NCI-H2081 treated with DMSO at 0.1 percent for 48 hours (cell line): ENCODE measurements around the gene SHC3.

Experiments used
- DNase-seq: peaks from one replicate; lab custom pipeline; 2025; lab: John Stamatoyannopoulos, UW

The SHC3 gene

DNA sequence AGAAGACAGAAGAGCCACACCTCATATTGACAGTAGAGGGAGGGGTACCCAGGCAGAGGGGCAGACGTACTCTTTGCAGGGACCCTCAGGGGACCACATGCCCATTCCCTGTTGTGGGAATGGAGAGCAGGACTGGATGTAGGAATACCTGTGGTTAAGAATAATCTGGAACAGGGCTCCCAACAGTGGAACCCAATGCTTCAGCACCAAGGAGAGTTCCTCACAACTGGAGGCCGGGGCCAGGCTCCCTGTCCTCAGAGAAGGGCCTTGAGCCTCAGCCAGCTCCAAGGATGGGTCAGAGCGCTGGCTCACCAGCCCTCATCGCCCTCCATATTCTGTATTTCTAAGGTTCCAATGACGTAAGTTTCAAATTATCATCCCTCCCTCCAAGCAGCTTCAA, 7.4 kb upstream of the SHC3 start:
- DNase-seq = no peak

DNA sequence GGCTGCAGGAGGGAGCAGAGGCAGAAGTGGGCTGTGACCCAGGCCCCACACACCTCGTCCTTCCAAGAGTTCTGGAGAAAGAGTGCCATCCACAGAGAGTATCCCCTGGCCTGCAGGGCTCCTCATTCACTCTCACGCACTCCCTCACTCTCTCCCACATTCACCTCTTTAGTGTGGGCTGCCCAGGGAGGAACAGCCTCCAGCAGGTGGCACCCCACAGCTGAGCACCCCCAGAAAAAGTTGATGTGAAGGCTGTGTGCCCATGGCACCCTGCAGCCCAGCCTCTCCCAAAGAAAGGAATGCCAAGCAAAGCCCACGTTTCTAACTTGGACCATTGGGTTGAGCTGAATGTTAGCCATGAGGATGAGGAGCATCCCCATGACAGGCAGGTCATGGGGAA, 4.5 kb upstream of the SHC3 start:
- no peak for DNase-seq

DNA sequence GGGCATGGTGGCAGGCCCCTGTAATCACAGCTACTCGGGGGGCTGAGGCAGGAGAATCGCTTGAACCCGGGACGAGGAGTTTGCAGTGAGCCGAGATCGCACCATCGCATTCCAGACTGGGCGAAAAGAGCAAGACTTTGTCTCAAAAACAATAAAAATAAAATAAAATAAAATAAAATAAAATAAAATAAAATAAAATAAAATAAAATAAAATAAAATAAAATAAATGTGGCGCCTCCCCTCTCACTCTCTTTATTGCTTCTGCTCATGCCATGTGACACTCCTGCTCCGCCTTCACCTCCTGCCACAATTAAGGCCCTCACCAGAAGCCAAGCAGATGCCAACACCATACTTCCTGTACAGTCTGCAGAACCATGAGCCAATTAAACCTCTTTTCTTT, 3.8 kb upstream of the SHC3 start:
- no peak for DNase-seq

DNA sequence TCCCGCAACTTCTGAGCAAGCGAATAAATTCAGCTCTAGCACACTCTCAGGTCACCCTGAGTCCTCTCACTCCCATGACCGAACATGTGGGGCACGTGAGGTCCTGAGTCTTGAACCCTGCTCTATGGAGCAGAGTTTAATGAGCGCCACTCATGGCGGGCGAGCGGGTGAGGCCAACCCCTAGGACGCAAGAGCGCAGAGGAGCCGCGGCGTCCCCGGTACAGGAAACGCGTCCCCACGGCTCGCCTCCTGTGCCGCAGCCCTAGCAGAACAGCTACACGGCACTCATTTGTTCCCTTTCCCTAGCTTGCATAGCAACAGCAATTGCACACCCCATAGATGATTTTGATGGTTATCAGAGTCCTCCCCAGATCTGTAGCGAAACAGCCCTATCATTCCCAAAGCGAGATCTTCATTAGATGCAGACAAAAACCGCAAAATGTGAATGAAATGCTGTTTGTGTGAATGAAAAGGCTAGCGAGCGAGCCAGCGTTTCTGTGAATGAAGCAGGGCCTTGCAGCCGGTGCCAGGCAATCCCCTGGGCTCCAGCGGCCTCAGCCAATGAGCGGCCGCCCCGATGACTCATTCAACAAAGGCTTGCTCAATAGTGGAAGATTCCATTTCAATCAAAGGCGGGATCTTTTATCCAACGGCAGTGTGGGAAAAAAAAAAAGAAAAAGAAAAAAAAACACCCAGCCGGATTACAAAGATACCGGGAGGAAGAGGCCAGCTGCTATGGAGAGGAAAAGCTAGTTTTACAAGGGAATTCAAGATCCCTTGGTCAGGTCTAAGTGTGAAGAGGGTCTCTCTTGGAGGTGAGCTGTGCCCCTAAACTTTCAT, 1.5 kb upstream of the SHC3 start:
- peak; percentile 85 for DNase-seq

DNA sequence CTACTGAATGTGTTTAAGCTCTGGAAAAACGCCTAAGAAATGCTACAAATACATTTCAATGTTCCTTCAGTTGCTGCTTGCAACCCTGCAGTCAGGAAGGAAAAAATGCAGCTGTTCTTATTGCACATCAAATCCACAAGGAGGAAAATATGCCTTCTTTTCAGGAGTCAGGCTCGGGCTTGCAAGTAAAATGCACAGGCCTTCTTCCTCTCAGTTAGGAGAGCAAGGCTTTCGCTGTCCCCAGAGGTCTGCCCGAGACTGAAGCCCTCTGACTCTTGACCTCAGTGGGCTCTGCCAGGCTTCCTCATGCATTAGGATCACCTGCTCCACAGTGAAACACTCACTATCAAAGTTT, 899 bp upstream of the SHC3 start:
- DNase-seq = no peak

DNA sequence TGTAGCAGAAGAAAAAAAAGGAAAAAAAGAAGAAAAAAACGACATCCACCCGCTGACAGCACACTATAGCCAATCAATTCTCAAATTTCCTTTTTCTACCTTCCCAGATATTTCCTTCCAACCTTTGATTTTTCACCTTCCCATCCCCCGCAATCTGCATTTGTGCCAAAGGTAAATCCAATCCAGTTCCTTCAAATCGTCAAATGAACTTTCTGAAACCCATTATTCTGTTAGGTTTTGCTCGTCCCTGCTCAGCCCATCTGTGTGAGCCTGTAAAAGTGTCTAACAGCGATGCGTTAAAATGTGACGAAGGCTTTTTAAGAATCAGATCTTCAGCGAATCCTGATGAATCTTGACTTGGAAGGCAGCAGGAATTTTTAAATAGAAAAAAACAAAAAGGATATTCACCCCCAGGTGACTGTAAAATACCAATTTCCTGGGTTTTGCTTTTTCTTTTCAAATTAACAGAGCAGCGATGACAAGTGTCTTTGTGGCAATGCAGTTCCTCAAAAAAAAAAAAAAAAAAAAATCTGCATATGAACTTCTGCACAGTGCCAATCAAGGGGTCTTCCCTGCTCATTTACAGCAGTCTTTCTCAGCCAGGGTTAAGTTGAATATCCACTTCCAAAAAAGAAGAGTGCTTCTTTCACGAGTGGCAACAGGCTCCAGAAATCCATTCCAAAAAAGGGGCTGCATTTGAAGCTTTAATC, 367 bp upstream of the SHC3 start:
- no peak for DNase-seq

DNA sequence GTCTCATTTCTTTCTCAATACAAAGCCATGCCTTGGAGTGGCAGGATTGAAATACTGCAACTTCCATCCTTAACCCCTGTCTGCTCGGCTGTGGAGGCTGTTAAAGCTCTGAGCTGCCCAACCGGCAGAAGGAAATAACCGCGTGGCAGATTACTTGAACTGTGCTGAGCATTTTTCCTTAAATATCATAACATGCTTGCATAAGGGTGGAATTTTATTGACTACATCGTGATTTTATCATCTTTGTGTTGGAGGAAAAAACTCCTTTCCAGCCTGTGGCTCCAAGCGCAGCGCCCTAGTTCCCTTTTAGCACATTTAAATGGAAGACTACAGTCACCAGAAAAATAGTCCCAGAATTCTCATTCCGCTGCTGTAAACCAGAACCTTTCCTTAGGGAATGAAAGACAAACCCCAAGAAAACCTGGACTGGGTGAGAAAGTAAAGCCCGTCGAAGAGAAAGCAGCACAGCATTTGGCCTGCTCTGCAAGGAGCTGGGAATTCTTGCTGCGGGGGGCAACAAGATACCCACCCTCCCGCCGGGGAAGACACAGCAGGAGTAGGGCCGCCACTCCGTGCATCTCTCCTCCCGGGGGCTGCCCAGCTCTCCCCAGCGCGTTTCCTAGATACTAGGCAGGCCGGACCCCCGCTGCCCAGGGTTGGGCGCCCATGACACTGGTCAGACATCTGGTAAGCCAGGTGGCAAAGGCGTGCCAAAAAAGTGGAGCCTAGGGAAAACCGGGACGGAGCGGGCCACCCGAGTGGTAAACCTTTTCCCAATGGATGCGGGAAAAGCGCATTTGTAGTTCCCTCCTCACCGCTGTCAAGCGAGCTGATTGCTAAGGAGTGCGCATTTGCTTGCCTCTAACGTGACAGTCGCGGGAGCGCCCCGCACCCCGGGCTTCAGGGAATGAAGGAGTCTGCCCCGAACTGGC, 1.3 kb downstream of the SHC3 start:
- DNase-seq = no peak

DNA sequence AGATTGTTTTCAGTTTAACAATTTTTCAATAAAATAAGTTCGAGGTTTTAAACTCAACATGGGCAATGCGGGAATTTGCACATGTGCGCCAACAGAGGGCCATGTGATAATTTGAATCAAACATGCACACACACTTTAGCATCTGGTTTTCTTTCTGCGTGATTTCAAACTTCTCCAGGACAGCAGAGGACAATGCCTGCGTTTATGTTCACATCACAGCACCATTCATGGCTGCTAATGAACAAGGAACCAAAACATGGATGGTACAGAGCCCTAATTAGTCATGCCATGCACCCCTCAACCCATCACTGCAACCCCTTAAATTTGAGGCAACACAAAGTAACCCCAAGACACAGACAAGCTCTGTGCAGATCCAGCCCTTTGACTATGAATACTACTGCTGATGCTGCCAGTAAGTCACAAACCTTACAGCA, 2.8 kb downstream of the SHC3 start:
- no peak for DNase-seq

DNA sequence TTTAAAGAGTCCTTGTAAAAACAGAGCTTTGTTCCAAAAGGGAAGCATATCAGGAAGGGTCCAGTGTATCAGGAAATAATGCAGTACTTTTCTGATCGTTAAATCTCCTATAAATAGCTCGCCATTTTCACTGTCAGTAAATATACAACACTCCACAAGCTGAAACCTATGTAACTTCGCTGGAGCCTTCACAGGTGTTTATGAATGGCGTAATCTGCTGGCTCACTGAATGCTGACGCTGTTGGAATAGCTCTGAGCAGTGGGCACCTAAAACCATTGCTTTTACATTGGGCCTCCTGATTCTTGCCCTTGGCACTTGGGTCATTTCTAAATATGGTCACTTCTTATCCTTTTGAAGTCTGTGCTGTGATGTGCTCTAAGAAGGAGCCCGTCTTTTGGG, 4.3 kb downstream of the SHC3 start:
- DNase-seq = no peak

DNA sequence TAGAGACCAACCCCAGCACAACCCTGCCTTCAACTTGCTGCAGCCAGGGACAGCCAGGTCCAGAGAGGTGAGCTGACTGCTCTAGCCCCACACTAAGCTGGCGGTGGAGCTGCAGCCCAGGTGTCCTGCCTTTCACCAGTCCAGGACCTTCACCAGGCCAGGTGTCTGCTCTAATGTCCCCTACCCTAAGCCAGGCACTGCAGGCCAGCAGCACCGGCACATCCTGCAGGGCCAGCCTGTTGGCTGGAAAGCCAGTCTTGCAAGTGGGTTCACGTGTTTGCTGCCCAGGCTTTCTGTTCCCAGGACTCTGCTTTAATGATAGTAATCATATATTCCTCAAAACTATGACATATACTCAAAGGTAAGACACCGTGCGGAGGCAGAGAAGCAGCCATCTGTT, 5.5 kb downstream of the SHC3 start:
- no peak for DNase-seq

DNA sequence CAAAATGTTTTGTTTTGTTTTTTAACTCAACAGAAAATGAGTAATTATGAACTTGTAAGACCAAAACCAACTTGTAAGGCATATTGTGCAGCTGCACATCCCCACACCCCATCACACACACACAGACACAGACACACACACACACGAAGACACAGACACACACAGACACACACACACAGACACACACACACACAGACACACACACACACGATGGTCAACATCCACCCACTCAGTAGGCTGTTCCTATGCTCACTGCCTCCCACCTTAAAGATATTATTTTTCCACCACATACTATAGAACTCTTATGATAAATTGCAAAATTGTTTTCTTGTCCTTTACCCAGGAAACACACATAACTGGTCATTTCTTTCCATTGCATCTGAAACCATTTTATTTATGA, 6.2 kb downstream of the SHC3 start:
- DNase-seq = no peak

DNA sequence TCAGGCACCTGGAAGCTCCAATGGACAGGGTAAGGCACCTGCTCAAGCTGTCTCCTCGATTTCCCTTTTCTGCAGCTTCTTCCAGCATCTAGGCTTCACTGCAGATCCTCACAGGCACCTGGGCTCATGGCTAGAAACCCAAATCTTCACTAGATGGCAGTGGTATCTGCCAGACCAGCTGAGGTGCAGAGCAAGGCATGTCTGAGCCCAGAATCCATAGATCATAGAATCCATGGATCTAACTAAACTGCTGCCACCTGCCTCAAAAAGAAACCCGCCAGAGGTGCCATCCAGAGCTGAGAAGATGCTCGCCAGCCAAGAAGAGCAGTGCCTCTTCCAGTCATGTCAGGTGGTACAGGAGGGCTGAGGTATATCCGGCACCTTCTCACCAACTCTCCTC, 6.9 kb downstream of the SHC3 start:
- no peak for DNase-seq

DNA sequence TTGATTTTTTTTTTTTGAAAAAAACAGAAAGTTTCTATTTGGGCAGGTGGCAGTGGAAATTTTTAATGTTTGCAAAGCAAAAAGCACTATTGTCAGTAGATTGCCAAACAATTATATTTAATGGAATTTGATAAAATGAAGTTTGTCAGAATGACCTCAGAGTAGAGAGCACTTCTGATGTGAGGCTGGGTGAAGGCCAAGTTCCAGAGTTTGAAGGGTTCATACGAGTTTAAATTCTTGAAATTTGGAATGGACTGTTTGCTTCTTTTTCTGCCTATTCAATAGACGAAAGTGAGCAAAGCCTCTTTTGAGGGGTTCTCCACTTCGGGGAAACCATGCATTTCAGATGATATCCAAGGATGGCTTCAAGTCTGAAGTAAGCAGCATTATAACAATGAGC, 7.4 kb downstream of the SHC3 start:
- DNase-seq = no peak

DNA sequence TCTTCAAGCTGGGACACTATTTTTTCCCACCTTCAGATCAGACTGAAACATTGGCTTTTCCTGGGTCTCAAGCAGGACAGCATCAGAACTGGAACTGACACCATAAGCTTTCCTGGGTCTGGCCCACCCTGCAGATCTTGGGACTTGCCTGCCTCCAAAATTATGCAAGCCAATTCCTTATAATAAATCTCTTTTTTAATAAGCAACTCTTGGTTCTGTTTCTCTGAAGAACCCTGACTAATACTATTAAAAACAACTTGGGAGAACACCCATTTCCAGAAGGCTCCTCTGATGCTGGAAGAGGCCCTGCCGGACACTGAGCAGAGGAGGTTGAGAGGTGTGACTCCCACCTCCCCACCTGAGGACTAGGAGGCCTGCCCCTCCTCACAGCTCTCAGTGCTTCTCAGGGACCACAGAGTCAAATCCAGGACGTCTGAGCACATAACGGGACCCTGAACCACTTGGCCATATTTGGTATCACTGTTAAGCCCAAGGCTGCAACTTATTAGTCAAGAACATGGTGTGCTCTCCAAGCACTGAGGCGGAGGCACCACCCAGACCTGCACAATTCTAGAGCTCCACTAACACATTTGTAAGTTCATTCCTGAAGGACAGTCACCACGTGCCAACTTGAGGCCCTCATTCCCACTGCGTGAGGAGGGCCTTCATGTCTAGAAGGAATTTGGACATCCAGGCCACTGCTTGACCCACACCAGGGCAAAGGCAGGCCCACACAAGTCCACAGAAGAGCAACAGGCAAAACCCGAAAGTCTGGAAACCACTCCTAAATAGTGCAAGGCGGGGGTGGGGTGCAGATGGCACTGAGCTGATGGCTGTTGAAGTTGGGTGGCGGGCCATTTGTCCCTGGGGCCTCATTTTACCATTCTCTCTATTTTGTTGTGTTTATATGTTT, 9.5 kb downstream of the SHC3 start:
- DNase-seq = no peak

DNA sequence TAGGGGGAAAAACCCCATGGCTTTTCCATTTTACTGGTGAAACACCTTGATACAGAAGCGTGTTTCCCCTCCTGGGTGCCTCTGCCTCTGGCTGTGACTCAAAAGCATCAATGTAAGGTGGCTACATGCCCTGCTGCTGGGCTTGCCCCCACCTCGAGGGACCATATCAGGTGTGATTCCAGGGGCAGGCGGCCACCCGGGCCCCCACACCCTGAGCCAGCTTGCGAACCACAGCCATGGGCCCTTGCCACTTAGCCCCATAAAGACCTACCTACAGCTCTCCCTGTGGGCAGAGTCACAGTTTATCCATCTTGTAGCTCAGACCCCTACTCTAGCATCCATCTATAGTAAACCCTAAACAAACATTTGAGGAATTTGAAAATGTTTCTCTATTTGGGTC, 10.8 kb downstream of the SHC3 start:
- no peak for DNase-seq

DNA sequence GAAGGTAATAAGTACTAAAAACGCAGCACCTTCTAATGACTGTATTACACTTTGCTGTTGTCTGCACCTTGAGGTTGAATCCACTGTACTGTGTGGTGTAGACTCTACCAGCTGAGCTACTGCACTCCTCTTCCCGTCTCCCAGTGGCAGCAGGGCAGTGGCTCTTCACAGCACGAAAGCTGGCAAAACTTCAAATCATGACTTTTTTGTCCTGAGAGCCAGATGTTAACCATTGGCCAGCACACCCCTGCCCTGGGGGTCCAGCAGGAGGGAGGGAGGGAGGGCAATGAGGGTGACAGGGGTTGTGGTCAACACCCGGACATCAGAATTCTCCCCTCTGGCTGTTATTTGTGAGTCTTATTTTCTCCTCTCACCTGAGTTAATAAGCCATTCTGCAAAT, 11.8 kb downstream of the SHC3 start:
- no peak for DNase-seq

DNA sequence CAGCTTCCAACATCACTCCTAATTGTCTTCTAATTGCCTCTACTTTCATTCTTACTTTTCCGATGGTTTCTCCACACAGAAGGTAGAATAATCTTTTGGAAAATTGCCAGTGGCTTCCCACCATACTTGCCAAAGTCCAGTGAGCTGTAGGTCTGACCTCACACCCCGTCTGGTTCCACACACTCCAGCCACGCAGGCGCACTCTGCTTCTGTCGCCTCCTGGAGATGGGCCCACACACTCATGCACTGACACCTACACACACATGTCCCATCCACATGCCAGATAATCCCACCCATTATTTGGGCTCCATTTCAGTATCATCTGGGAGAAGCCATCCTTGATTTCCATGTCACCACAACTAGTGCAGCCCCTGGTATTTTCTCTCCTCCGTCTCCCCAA, 12.7 kb downstream of the SHC3 start:
- no peak for DNase-seq

DNA sequence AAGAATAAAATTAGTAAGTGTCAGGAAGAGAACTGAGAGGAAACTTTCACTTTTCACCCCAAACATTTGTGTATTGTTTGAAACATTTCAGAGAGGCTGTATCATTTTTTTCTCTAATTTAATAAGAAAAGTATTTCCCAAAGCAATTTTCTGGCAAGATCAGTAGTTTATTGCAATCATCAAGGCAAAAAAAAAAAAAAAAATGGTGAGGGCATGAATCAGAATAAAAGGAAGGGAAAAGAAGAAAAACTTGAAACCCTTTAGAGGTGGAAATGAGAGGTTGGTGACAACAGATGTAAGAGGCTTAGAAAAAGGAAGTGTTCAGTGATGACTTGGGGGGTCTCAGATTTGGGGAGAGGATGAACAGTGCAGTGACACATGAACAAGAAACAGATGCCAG, 13.3 kb downstream of the SHC3 start:
- DNase-seq = no peak

DNA sequence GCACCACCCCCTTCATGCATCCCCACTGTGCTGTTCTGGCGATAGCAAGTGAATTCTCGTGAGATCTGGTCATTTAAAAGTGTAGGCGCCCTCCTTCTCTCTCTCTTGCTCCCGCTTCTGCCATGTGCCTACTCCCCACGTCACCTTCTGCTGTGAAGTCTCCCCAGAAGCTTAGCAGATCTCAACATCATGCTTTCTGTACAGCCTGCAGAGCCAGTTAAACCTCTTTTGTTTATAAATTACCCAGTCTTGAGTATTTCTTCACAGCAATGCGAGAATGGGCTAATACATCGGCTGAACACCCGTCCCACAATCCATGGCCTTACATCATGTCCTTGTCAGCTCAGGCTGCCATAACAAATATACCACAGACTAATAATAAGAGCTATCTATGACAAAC, 17.4 kb downstream of the SHC3 start:
- DNase-seq = no peak

DNA sequence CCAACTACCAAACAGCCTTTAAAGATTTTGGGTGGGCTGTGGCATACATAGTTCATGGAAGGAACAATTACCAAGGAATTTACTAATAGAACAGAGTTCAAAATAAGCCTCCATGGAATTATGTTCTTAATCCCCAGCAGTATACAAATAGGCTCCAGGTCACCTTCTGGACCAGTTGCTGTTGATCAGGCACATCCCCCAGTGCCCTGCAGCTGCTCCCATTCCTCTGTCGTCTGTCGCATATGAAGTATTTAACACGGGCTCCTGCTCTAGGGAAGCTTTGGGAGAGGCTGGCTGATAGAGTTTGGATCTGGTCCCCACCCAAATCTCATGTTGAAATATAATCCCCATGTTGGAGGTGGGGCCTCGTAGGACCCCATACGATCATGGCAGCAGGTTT, 17.8 kb downstream of the SHC3 start:
- DNase-seq = no peak

DNA sequence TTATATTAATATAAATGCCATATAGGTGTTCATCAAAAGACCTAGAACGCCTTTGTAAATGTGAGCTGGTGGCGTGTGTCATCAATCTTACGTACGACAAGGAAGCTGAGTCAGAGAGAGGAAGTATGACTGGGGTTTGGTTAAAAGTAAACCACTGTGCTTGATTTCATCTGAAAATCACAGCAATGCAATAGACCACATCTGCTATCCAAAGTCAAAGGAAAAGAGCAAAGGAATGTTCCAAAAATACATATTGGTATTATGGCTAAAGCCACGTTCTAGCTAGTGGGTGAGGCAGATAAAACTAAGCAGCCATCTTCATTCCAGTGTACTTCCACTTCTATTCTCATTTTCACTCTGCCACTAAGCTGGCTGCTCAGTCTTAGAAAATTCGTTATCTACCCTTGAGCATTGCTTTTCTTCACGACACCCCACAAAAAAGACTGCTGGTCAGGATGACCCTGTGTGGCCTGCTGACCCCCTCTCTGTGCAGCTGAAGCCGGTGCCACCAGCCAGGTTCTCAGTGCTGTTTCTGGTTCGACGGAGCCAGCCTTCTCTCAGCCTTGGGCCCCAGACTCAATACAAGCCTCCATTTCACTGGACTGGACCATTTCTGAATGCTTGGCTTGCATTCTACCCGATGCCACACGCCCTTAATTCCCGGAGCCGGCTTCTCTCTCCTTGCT, 23.8 kb downstream of the SHC3 start:
- DNase-seq = no peak
